ENCODE data around the gene NME7.

The NME7 gene

DNA sequence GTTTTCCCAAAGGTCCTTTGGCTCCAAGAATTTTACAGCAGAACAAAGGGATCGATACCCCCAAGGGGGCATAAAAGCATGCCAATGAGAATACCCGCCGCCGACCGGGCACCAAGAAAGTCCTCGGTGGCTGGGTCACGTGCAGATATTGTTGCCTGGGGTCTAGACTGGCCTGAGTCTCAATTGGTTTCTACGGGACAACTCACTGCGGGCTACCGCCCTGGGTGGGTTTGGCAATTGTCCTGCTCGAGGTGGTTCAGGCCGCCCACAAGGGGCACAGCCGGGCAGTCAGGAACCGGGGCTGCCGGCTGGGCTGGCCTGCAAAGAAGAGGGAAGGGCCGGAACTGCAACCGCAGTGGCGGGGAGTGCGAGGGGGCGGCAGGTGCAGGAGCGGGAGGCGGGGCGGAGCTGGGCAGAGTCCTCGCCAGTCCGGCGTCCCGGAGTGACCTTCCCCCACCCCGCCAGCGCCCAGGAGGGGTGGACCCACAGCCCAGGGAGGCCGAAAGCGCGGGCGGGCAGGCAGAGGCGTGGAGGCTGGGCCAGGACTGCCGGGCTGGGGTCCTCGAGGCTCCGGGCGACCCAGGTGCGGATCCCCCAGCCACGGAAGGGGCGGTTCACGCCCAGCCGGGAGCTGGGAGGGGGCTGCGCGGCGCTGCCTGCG lies 262.0 kb downstream of the NME7 start:
- DNase-seq = no peak

DNA sequence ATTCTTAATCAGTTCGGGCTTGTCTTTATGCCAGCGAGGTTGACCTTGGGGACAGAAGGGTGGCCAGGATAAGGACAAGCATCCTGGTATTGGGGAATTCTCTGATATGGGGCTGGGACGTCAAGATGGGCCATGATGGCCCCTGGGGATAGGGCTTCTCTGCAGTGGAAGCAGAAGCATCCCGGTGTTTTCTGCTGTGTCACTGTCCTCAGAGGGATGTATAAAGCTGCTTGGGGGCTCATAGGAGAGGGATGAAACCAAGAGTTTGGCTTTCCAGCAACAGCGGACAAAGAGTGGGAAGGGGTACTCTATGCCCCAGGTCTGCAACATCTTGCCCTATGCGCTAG lies 262.5 kb downstream of the NME7 start:
- DNase-seq = no peak

DNA sequence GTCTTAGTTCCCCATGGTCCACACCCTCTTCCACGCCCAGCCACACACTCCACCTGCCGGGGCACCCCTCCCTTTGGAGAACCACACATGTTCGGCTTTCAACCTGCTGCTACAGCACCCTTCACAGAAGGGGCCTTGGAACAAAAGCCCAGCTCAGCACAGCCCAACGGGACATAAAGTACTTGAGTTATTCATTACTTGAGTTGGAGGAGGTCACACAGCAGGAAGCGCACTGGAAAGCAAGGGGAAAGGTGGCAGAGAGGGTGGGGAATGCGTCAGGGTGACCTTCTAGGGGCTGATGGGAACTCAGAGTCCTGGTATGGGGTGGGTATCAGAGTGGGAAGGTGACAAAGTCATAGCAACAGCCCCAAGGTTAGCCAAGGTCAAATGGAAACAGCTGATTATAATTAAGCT lies 264.1 kb downstream of the NME7 start:
- DNase-seq = no peak

DNA sequence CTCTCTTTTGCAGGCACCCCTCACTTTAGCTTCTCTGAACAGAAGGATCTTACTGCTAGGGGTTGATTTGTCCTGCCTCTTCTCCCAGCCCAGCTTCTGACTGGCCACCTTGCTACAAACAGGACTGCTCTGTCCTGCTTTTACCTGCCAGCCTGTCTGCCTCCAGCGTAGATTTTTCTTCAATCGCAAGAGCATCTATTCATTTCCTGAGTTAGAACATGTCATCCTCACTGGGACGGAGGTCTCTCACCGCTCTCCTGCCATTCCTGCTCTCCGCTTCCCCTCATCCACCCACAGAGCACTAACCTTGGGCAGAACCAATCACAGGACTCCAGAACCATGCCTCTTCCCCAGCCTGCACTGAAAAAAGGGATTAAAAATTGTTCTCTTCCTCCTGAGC lies 264.6 kb downstream of the NME7 start:
- no peak for DNase-seq

DNA sequence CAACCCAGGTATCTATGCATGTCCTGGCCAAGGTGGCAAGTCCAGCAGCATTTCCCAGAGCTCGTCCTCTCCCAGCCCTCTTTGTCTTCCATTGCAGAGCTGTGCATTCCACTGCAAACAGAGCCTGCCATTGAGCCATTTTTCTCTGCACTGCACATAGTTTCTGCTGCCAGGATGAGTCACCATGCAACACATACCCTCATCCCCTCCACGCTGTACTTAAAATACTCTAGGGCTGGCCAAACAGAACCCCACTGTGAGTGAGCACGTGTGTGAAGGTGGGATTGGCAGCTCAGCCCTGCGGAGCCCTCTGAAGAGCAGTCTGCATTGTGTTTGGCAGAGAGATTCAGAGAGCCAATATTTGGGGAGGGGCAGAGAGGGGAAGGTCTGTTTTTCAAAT lies 265.0 kb downstream of the NME7 start:
- DNase-seq = peak; percentile 84

DNA sequence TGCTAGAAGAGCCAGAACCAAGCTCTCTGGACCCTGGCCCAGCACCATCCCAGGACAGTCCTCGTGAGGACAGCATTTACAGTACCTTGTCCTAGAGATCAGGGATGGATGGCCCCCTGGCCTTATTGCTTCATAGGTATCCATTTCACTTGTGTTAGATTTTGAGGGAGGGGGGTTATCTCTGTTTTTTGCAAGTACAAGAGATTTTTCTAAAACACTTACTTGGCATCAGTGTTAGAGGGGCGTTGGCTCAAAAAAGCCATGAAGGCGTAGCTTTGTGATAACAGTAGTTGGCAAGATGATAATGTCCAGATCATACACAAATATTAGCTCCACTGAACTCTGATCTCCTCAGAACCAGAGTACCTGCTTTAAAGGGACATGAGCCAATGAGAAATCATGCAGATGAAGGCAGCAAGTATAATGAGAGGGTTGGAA lies 266.9 kb downstream of the NME7 start:
- DNase-seq = no peak

DNA sequence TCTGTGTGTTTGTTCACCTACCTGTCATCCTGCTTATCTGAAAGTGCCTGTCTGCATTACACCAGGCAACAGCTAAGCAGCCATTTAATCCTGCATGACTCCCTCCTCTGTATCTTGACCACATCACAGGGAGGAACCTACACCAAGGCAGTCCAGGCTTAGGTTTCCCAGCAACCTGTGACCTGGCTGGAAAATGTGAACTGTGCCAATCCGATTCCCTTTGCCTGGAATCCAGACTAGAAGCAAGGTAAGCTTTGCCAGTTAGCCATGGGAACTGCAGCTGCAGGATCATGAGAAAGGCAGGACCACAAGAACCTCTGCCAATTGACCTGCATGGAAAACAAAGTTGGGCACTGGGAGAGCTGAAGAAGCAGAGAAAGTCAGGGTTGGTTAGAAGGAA lies 267.4 kb downstream of the NME7 start:
- no peak for DNase-seq

DNA sequence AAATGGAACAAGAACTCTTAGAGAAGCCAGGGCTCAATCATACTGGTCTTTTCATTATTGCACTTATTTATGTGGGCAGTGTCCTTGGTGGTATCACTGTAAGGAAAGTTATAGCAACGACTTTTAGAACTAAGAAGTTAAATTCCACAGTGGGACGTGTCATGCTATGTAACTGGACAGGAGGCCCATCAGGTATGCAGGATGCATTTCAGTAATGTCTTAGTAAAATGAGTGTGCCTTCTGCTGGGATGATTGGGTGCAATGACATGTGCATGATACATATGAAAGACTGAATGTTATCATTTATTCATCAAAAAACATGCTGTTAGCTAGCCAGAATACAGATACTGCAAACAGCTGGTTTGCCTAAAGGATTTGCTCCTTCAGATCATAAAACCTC lies 268.0 kb downstream of the NME7 start:
- DNase-seq = no peak

DNA sequence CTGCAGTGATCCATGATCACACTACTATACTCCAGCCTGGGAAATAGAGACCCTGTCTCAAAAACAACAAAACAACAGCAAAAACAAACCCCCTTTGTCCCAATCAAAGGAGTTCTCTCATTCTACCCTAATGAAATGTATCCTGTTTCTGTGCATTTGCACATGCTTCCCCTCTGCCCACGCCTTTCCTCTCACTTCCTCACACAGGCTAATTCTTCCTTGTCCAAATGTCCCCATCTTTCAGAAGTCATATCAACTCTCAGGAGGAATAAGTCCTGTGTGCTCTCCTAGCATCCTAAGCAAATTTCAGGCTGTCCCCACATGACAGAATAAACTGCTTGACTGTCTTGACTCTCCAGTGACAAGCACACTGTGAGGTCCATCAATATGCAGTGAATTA lies 269.2 kb downstream of the NME7 start:
- DNase-seq = no peak

DNA sequence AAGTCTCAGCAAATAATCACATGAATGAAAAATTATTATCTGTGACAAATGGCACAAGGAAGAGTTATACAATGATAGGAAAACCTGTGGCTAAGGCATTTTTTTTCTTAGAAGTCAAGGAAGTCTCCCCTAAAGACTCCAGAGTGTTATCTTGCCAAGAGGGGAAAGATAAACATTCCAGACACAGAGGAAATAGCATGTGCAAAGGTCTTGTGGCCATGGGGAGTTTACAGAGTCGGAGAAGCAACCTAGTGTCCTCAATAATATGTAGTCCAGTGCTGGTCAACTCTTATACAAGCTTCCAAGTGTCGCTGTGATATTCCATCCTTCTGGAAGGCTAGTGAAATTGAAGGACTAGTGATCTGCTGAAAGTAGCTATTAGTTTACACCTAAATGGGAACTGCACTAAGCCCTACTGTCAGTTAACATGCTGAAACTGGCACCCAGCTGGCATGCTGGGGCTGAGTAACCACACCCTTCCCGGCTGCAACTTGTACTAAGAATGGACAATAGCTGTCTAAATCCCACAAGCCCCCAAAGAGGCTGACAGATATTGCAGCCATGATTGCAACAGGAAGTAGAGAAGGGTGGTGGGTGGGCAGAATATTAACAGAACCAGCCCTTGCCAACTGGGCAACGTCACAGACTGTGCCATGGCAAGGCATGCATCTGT lies 272.6 kb downstream of the NME7 start:
- DNase-seq = no peak

DNA sequence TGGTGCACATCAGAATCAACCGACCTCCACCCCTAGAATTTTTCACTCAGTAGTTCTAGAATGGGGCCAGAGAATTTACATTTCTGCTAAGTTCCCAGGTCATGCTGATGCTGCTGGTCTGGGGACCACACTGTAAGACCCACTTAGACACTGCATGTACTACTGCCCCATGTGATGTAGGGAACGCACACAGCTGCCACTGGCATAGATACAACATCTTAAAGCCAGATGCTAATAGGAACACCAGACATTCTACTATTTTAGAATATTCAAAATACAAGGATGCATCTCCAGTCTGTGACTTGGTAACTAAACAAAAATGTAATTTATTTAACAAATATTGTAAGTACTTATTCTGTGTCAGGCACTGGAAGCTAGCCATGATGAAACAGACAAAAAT lies 275.2 kb downstream of the NME7 start:
- DNase-seq = no peak

DNA sequence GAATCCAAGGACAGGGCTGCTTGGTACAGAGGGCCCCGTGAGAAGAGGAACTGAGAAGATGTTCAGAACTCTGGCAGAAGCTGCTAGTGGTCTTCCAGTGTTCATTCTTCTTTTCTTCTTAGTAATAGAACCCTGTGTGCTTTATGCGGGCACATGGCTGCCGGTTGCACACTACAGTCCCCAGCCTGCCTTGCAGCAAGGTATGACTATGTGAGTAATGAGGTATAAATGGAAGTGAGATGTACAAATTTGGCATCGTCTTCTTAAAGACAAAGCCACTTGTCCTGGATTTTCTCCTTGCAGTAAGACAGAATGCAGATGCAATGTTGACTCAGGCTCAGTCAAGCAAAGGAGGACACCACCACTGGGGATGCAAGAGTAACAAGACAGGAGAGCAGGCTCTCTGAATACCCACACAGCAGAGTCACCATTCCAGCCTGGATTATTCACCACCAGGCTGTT lies 276.1 kb downstream of the NME7 start:
- peak; percentile 46 for DNase-seq

DNA sequence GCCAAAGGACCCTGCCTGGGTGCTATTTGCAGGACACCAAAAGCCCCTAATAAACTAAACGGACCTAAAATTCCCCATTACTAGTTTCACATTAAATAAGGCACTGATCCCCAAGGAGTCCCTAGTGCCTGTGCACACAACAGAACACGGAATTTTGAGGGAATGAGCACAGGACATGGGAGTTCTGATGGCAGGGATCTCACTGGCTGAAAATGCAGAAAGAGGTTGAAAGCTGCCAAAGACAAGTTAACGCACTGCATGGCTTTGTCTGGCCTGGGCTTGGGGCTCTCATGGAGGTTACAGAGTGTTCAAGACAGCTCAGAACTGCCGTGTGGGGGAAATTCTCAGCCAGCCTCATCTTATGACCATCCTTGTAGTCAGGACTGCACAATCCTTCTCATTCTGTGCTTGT lies 276.7 kb downstream of the NME7 start:
- DNase-seq = no peak

DNA sequence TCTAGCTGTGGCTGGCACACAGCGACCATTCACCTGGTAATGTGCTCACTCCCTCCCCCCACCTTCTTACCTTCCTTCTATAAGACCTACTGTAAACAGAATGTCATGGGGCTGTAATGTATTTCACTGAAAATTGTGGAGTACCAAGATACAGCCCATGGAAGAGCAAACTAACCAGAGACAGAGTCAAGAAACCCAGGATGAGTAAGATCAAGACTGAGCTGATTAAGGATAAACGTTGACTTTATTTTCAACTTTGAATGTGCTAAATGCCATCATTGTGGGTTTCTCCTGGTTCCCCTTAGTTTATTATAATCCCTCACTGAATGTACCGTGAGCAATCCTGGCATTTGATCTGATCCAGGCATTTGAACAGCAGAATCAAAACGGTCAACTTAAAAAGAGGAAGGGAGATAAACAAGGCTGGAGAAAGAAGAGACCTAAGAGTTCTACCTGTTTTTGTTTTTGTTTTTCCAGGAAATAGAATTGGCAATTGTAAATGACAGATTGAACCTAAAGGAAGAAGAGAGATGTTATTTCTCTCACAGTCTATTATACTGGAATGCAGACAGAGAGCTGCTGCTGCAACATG lies 277.2 kb downstream of the NME7 start:
- no peak for DNase-seq

DNA sequence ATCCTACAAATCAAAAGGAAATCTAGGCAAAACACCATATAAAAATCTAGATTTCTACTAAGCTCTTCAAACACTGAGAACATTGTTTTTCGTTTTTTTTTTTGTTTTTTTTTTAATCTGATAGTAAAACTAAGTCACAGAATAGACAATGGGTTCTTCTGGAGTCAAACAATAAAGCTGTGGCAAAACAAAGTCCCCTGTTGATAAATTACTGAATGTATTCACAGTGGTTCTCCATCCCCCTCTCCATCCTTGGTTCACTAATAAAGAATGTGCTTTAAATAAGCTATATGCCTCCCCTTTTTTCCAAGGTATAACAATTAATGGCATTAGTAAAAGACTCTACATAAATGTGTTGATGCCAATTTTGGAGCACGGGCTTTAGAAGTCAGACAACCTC lies 277.8 kb downstream of the NME7 start:
- DNase-seq = no peak

DNA sequence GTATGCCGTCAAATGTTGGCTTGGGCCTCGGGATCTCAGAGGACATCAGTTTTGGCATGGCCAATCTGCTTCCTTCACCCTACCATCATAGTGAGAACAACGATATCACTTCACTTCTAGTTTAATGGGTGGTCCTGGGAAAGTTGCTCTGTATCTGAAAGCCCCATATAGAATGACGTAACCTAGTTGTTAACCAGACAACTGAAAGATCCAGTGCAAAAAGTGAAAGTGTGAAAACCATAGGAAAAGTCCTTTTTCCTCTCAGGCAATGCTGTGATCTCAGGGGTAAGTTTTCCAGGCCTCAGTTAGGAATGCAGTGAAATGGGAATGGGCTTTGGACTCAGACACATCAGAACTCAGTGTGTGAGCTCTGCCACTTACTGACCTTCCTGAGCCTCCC lies 279.7 kb downstream of the NME7 start:
- DNase-seq = no peak

DNA sequence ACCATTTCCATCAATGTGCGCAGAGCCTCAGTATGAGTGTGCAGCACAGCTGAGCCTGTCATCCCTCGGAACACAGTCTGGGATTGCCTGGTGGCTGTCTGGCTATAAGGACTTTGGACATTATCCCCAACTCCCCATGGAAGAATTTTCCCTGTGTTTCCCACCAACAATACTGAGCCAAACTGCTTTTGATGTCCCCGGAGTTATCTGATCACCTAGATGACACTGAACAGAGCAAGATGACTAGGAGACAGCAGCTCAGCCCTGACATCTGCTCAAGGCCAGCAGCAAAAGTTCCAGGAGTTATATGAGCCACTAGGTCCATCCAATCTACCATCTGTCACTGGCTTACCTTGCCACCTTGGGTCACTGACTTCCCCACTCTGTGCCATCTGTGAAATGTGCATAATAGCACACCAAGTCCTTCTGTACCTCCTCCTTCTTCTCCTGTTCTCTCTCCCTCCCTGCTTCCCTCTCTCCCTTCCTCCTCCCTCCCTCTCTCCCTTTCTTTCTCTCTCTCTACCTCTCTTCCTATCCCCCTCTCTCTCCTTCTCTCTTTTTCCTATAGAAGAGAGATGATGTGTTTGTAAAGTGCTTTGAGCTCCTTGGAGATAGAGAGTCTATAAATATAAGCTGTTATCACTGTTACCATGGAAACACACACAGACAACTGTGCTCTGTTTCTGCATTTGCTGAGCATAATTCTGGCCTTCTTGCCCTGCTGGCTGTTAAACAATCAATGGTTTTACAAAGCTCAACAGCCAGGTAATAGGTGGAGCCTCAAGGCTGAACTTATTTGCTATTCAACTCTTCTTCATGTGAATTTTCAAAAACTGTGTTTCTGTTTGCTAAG lies 280.8 kb downstream of the NME7 start:
- no peak for DNase-seq

DNA sequence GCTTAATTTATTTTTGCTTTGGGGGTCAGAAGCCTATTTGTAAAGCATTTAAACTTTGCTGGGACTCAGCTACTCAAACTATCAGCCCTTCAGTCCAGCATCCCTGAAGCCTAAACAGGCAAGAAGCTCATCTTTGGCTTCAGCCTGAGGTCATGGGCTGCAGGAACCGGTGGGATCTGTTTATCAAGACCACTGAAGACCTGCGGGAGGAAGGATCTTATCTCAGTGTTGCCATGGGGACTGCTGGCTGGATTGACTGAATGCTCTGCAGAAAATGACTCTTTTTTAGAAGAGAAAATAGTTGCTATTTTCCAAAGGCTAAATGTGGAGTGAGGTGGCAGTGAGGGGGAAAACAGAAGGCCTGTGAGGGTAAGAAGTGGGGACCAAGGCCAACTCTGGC lies 281.7 kb downstream of the NME7 start:
- DNase-seq = no peak

All from fibroblast of skin of abdomen (primary cell).